ENCODE data around the gene NFU1. TPM values are rescaled to one million over a fixed set of nuclear protein-coding genes. Genes with fewer than 3 reads are reported as not detected.

Gene NFU1
- total RNA-seq, 4 donors from 2014 or later = 58.9 to 77.2 (median 62.2) TPM

DNA sequence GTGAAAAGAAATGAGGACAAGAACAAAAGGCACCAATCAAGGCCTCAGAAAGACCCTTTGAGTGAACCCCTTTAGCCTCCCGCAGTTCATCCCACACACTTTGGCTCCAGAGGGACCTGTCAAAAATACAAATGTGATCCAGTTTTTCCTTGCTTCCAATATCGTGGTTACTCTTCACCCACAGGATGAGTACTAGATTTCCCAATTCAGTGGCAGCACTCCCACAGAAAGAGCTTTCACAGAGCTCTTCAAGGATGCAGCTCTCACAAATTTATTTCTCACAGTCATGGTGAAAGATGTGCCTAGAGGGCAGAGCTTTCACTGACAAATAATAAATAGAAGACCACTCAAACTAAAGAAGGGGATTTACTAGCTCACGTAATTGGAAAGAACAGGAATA, 47.2 kb downstream of the NFU1 start:
- Histone ChIP-seq H3K9me3 (no peaks in the 10 kb centered on the region), H3K4me1 (peaks cover 0 to 25% (median 0%) of the 10 kb centered on the region in 3 donors), H3K27ac (no peak overlapping the region), H3K4me3 (no peak overlapping the region), H3K27me3 (no peaks in the 10 kb centered on the region), H3K36me3 (peaks cover 0 to 23% of the 10 kb centered on the region in 2 donors)
- TF ChIP-seq POLR2AphosphoS5 (IDR thresholded peaks at IDR 0.05) = no peak
- TF ChIP-seq EP300 (IDR thresholded peaks at IDR 0.05) = no peak
- no peak for TF ChIP-seq POLR2A (IDR thresholded peaks at IDR 0.05)
- TF ChIP-seq, protein P1, sequence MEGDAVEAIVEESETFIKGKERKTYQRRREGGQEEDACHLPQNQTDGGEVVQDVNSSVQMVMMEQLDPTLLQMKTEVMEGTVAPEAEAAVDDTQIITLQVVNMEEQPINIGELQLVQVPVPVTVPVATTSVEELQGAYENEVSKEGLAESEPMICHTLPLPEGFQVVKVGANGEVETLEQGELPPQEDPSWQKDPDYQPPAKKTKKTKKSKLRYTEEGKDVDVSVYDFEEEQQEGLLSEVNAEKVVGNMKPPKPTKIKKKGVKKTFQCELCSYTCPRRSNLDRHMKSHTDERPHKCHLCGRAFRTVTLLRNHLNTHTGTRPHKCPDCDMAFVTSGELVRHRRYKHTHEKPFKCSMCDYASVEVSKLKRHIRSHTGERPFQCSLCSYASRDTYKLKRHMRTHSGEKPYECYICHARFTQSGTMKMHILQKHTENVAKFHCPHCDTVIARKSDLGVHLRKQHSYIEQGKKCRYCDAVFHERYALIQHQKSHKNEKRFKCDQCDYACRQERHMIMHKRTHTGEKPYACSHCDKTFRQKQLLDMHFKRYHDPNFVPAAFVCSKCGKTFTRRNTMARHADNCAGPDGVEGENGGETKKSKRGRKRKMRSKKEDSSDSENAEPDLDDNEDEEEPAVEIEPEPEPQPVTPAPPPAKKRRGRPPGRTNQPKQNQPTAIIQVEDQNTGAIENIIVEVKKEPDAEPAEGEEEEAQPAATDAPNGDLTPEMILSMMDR (IDR thresholded peaks at IDR 0.05) = no peak
- 80 to 83% methylated on average over 2 to 3 of the region's 3 CpGs for whole genome bisulfite sequencing, 2 donors (ENCODE audit: low coverage in 1 of 2)
- no peak for ATAC-seq

DNA sequence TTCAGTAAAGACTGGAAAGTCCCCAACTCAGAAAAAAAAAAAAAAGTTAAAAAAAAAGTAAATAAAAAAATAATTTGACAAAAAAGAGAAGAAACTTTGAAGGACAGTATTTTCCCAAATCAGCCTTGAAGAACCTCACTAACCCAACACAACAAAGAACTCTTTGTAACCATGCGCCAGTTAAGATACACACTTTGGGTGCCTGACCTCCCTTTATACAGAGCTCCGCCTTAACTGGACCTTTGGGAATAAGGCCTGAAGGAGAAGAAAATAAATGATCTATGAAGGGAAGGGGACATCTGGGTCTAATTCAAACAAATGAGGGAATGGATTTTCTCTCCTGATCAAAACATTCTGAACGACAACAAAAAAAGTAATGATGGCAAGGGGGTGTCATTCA, 48.0 kb downstream of the NFU1 start:
- Histone ChIP-seq H3K36me3 (peaks cover 0 to 15% of the 10 kb centered on the region in 2 donors), H3K4me1 (peaks cover 0 to 32% (median 0%) of the 10 kb centered on the region in 3 donors), H3K27me3 (no peaks in the 10 kb centered on the region), H3K9me3 (no peaks in the 10 kb centered on the region), H3K27ac (no peak overlapping the region), H3K4me3 (no peak overlapping the region)
- 97 to 100% methylated on average over 2 to 3 of the region's 3 CpGs for WGBS, 2 donors (ENCODE audit: low coverage in 1 of 2)
- ATAC-seq = no peak
- TF ChIP-seq POLR2AphosphoS5 (IDR thresholded peaks at IDR 0.05) (no peak), POLR2A (IDR thresholded peaks at IDR 0.05) (no peak), EP300 (IDR thresholded peaks at IDR 0.05) (no peak)
- TF ChIP-seq, protein P1 (IDR thresholded peaks at IDR 0.05) = no peak

DNA sequence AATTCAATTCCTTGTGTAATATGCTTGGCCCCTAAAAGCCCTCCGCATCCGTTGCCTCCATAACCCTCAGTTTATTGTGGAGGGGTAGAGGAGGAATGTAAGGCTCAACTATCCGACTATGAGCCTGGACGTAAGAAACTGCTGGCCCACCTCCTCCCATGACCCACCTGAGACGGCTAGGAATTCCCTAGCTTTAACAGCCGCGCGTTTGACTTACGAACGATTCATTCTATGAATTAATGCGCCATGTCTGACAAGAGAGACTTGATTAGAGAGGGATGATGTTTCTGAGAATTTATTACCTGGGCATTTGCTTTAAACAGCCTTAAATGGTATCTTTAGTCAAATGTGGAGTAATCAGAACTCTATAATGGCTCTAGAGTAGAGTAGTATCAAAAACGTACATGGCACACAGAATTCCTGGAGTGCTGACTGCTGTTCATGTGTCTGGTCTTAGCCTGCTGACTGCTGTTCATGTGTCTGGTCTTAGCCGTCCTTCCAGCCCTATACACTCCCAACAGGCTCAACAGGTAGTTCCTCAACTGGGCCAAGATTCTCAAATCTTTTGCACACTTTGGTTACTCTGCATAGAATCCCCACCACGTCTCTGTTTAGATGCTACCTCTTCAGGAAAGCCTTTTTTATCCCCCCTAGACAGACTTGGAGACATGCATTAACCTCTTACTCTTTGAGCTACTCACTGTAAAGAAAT, 49.3 kb downstream of the NFU1 start:
- ATAC-seq = no peak
- 56 to 66% methylated on average over 14 of the region's 14 CpGs for WGBS, 2 donors (ENCODE audit: low coverage in 1 of 2)
- Histone ChIP-seq H3K27me3 (no peaks in the 10 kb centered on the region), H3K4me1 (peaks cover 0 to 46% (median 0%) of the 10 kb centered on the region in 3 donors), H3K27ac (peak overlapping the region in 3 of 4 donors; percentile 86 to 95 (median 87)), H3K36me3 (peaks cover 0 to 2% of the 10 kb centered on the region in 2 donors), H3K4me3 (peak overlapping the region; percentile 96 to 98), H3K9me3 (no peaks in the 10 kb centered on the region)
- no peak for TF ChIP-seq POLR2AphosphoS5 (IDR thresholded peaks at IDR 0.05)
- TF ChIP-seq POLR2A (IDR thresholded peaks at IDR 0.05) = no peak
- TF ChIP-seq EP300 (IDR thresholded peaks at IDR 0.05) = no peak
- TF ChIP-seq, protein P1 (IDR thresholded peaks at IDR 0.05) = no peak

DNA sequence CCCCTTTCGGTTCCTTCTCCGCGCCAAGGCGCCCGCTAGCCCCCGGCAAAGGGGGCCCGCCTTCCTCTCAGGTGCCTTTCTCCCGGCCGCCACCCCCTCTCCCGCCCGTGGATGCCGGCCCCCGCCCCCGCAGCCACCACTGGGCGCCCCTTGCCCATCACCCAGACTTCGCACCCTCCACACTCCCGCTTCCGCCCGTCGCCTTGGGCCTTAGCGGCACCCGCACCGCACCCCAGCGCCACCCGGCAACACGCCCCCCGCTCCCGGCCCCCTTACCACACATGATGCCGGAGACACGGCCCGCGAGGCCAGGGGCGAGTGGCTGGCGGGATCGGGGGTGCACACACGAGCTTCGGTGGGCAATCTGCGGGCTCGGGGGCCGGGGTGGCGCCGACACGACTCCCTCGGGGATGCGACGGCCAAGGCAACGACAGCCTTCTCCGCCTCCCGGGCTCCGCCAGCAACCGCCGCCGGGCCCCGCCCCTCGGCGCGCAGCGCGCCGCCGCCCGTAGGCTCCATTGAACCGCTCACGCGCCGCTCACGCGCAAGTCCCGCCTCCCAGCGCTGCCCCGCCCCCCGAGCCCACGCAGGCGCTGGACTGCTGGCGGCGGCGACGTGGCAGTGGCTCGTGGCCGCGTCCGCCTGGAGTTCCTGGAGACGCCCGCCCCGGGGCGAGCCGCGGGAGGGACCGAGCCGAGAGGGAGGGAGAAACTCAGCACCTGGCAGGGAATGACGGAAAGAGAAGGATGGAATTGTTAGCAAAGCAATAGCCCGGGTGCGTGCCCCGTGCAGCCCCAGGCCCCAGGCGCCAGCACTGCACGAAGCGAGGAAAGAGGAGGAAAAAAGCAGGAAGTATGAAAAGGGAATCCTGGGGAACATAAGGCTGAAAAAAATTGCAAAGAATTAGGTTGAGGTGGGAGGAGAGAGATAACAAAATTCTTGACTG, 50.2 kb downstream of the NFU1 start, which contains the start of gene GFPT1:
TSS of gene GFPT1 (minus strand) at position 439 of the 946 bp plus-strand sequence. CDS start at position 283, 156 bp downstream.
- ATAC-seq = peak; percentile 99
- H3K9me3 ChIP-seq = no peaks in the 10 kb centered on the region
- H3K4me1 ChIP-seq = peaks cover 0 to 52% (median 0%) of the 10 kb centered on the region in 3 donors
- H3K36me3 ChIP-seq = no peaks in the 10 kb centered on the region
- 0% methylated on average over 6 to 14 of the region's 97 CpGs for WGBS, 2 donors (ENCODE audit: low coverage in 1 of 2)
- peak within 1 kb of the TSS; percentile 60 to 95 (median 86) for H3K27ac ChIP-seq
- H3K4me3 ChIP-seq = peak within 1 kb of the TSS; percentile 96 to 98
- no peaks in the 10 kb centered on the region for H3K27me3 ChIP-seq
- TF ChIP-seq POLR2AphosphoS5 (IDR thresholded peaks at IDR 0.05) = peak; percentile 64
- peak; percentile 70 to 77 for TF ChIP-seq POLR2A (IDR thresholded peaks at IDR 0.05)
- TF ChIP-seq, protein P1 (IDR thresholded peaks at IDR 0.05) = peak in 3 of 4 experiments; percentile 6 to 19 (median 19)
- TF ChIP-seq EP300 (IDR thresholded peaks at IDR 0.05) = no peak
